ENCODE data around the gene ABCA8.

The ABCA8 gene

DNA sequence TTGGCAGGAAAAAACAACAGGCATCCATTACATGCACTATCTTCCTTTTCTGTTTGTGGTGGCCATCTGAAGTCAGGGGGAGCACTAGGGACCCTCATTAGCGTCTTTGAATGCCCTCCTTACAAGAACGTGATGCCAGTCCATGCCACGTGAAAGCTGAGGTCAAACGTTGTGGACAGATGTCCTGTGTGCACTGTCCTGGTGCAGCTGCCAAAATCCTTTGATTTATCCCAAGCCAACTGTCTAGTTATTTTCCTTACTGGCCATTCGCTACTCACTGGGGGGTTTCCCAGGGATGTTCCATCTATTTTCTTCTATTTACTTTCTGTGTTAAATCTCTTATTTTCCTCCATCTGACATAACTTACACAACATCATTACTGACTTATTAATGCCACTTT, 135.7 kb downstream of the ABCA8 start:
- Histone ChIP-seq H3K27ac (ENCODE audit: extremely low read depth, low read depth, low read length) (no peak overlapping the region), H3K36me3 (ENCODE audit: control insufficient read depth in 2 of 2, insufficient read depth in 1 of 2, low read length in 2 of 2) (no peaks in the 10 kb centered on the region), H3K4me3 (ENCODE audit: low read depth, low read length) (no peak overlapping the region), H3K4me1 (ENCODE audit: control insufficient read depth, insufficient read depth, low read length) (peaks cover 15% of the 10 kb centered on the region), H3K9me3 (ENCODE audit: control insufficient read depth, insufficient read depth, low read depth, low read length) (no peaks in the 10 kb centered on the region)
- ChIA-PET POLR2A (interaction anchor here (0.6 kb wide), 1 partner anchor 23 kb away, joined by 3 read pairs; no protein-coding TSS in a partner anchor), CTCF (no interaction called here)
- TF ChIP-seq, protein P1, sequence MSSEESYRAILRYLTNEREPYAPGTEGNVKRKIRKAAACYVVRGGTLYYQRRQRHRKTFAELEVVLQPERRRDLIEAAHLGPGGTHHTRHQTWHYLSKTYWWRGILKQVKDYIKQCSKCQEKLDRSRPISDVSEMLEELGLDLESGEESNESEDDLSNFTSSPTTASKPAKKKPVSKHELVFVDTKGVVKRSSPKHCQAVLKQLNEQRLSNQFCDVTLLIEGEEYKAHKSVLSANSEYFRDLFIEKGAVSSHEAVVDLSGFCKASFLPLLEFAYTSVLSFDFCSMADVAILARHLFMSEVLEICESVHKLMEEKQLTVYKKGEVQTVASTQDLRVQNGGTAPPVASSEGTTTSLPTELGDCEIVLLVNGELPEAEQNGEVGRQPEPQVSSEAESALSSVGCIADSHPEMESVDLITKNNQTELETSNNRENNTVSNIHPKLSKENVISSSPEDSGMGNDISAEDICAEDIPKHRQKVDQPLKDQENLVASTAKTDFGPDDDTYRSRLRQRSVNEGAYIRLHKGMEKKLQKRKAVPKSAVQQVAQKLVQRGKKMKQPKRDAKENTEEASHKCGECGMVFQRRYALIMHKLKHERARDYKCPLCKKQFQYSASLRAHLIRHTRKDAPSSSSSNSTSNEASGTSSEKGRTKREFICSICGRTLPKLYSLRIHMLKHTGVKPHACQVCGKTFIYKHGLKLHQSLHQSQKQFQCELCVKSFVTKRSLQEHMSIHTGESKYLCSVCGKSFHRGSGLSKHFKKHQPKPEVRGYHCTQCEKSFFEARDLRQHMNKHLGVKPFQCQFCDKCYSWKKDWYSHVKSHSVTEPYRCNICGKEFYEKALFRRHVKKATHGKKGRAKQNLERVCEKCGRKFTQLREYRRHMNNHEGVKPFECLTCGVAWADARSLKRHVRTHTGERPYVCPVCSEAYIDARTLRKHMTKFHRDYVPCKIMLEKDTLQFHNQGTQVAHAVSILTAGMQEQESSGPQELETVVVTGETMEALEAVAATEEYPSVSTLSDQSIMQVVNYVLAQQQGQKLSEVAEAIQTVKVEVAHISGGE (tag by site-specific recombination; conservative IDR thresholded peaks at IDR 0.05; ENCODE audit: low read depth) = no peak
- TF ChIP-seq ZNF302 (tag by site-specific recombination; IDR thresholded peaks at IDR 0.05; ENCODE audit: low read depth) (no peak), YY2 (tag by site-specific recombination; IDR thresholded peaks at IDR 0.05) (no peak)

Measured in HEK293 (cell line).